Neural progenitor cell (in vitro differentiated cells): ENCODE results near the gene CXCL12. TPM values are rescaled to one million over a fixed set of nuclear protein-coding genes. Genes with fewer than 3 reads are reported as not detected.
A peak's percentile ranks its signal among the peaks of the same experiment; 100 is the strongest.

Experiments
- DNase-seq: peaks from one replicate; pipeline ENCODE4 v3.0.0-alpha.2; 2016; ENCODE audit warnings: low spot score
- H2AFZ ChIP-seq: fragments of 200-600 bp; sonication (generic); replicated peaks from 2 replicates; pipeline ENCODE4 v1.6.1; 2016; ENCODE audit warnings: antibody characterized with exemption
- H3F3A ChIP-seq: fragments of 200-600 bp; sonication (generic); 2 replicates; pipeline ENCODE4 v1.6.1; 2016; ENCODE audit warnings: antibody characterized with exemption, low read depth
- H3K27ac ChIP-seq: fragments of 200-600 bp; sonication (generic); 2 replicates; pipeline ENCODE4 v1.5.1; 2016; ENCODE audit warnings: mild to moderate bottlenecking
- H3K27me3 ChIP-seq: fragments of 200-600 bp; sonication (generic); 2 replicates; pipeline ENCODE4 v1.6.1; 2016; ENCODE audit warnings: mild to moderate bottlenecking, moderate library complexity
- H3K36me3 ChIP-seq: fragments of 200-600 bp; sonication (generic); 2 replicates; pipeline ENCODE4 v1.5.1; 2016
- H3K4me1 ChIP-seq: fragments of 200-600 bp; sonication (generic); 2 replicates; pipeline ENCODE4 v1.6.1; 2016; ENCODE audit warnings: mixed run types
- H3K4me2 ChIP-seq: fragments of 200-600 bp; sonication (generic); 2 replicates; pipeline ENCODE4 v1.6.1; 2016
- H3K4me3 ChIP-seq: fragments of 200-600 bp; sonication (generic); 2 replicates; pipeline ENCODE4 v1.5.1; 2016
- H3K79me2 ChIP-seq: fragments of 200-600 bp; sonication (generic); 2 replicates; pipeline ENCODE4 v1.6.1; 2016; ENCODE audit warnings: low read depth
- H3K9ac ChIP-seq: fragments of 200-600 bp; sonication (generic); 2 replicates; pipeline ENCODE4 v1.6.1; 2016
- H3K9me3 ChIP-seq: fragments of 200-600 bp; sonication (generic); 2 replicates; pipeline ENCODE4 v1.5.1; 2016; ENCODE audit warnings: low read depth
- H4K20me1 ChIP-seq: fragments of 200-600 bp; sonication (generic); 2 replicates; pipeline ENCODE4 v1.6.1; 2016; ENCODE audit warnings: low read depth
- H3K27ac Mint-ChIP-seq: 3 replicates; pipeline ENCODE4 v1.8.0; 2021; ENCODE audit warnings: mixed read lengths
- H3K27me3 Mint-ChIP-seq: 2 replicates; pipeline ENCODE4 v1.8.0; 2022; ENCODE audit warnings: low read depth, mild to moderate bottlenecking, inconsistent platforms, moderate library complexity, mixed read lengths; ENCODE audit not compliant: insufficient read depth
- H3K36me3 Mint-ChIP-seq: 3 replicates; pipeline ENCODE4 v1.8.0; 2021; ENCODE audit warnings: mixed read lengths
- H3K4me1 Mint-ChIP-seq: 3 replicates; pipeline ENCODE4 v1.8.0; 2021; ENCODE audit warnings: mixed read lengths
- H3K4me3 Mint-ChIP-seq: 3 replicates; pipeline ENCODE4 v1.8.0; 2021; ENCODE audit warnings: mild to moderate bottlenecking, moderate library complexity, mixed read lengths
- H3K9me3 Mint-ChIP-seq: 3 replicates; pipeline ENCODE4 v1.8.0; 2020; ENCODE audit warnings: mixed read lengths
- EZH2 ChIP-seq: fragments of 200-600 bp; sonication (generic); IDR thresholded peaks from 2 replicates; pipeline ENCODE4 v1.6.1; 2017; ENCODE audit warnings: antibody characterized with exemption, mild to moderate bottlenecking, moderate library complexity
- EZH2phosphoT487 ChIP-seq: fragments of 200-600 bp; sonication (generic); IDR thresholded peaks from 2 replicates; pipeline ENCODE4 v1.6.1; 2017; ENCODE audit warnings: antibody characterized with exemption
- total RNA-seq: library from RNA; depleted of rRNA; stranded (reverse); fragments of >200 nt; gene quantifications from 2 replicates; pipeline ENCODE4 v1.2.3, GENCODE V29; 2015; ENCODE audit warnings: low replicate concordance
- TF ChIP-seq, protein P1 (sequence below): fragments of 200-600 bp; sonication (generic); IDR thresholded peaks from 2 replicates; pipeline ENCODE4 v1.5.1; 2017; ENCODE audit warnings: antibody characterized with exemption, mild to moderate bottlenecking

Gene CXCL12
- total RNA-seq, 1 donor from 2014 or later, result 0.09 TPM

DNA sequence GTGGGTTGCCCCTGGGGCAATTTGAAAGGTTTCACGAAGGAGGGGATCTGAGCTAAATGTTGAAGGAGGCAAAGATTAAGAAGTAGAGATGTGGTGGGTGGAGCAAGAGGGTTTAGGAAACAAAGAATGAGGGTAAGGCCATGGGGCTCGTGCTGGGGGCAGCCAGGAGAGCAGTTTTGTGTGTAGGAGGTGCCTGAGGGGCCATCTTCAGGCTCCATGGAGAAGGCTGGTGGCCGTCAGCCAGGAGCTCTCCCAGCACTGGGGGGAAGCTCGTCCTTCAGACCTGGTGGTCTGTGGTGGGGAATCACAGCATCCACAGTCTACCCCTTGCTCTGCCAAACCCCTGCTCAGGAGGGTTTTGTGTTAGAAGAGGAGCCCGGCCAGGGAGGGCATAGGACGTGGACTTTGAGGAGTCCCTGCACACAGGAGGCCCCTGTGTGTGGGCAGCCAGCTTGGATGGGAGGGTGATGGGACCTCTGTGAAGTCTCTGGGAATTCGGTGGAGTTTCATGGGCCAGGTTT is 11.8 kb upstream of the CXCL12 start:
- no peak overlapping the region for H2AFZ ChIP-seq
- no peaks in the 10 kb centered on the region for H3K36me3 ChIP-seq
- peak overlapping the region; percentile 27 for H3K4me2 ChIP-seq
- DNase-seq, result no peak
- H3F3A ChIP-seq, result peaks cover 11% of the 10 kb centered on the region
- Mint-ChIP-seq H3K27me3 (peaks cover 10% of the 10 kb centered on the region), H3K4me3 (no peak overlapping the region), H3K27ac (no peak overlapping the region), H3K36me3 (no peaks in the 10 kb centered on the region), H3K9me3 (no peaks in the 10 kb centered on the region), H3K4me1 (peaks cover 35% of the 10 kb centered on the region)
- no peak overlapping the region for H3K9ac ChIP-seq
- H3K4me3 ChIP-seq, result no peak overlapping the region
- no peaks in the 10 kb centered on the region for H4K20me1 ChIP-seq
- H3K79me2 ChIP-seq, result no peaks in the 10 kb centered on the region
- H3K4me1 ChIP-seq, result peaks cover 29% of the 10 kb centered on the region
- TF ChIP-seq EZH2phosphoT487, result no peak
- no peak for TF ChIP-seq EZH2
- TF ChIP-seq, protein P1, sequence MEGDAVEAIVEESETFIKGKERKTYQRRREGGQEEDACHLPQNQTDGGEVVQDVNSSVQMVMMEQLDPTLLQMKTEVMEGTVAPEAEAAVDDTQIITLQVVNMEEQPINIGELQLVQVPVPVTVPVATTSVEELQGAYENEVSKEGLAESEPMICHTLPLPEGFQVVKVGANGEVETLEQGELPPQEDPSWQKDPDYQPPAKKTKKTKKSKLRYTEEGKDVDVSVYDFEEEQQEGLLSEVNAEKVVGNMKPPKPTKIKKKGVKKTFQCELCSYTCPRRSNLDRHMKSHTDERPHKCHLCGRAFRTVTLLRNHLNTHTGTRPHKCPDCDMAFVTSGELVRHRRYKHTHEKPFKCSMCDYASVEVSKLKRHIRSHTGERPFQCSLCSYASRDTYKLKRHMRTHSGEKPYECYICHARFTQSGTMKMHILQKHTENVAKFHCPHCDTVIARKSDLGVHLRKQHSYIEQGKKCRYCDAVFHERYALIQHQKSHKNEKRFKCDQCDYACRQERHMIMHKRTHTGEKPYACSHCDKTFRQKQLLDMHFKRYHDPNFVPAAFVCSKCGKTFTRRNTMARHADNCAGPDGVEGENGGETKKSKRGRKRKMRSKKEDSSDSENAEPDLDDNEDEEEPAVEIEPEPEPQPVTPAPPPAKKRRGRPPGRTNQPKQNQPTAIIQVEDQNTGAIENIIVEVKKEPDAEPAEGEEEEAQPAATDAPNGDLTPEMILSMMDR, result no peak
- no peak overlapping the region for H3K27ac ChIP-seq
- H3K9me3 ChIP-seq, result no peaks in the 10 kb centered on the region
- H3K27me3 ChIP-seq, result no peaks in the 10 kb centered on the region

- no peak overlapping the region for H3K27ac ChIP-seq
- Mint-ChIP-seq H3K4me1 (peaks cover 35% of the 10 kb centered on the region), H3K27me3 (peaks cover 10% of the 10 kb centered on the region), H3K9me3 (no peaks in the 10 kb centered on the region), H3K27ac (peak overlapping the region; percentile 78), H3K4me3 (no peak overlapping the region), H3K36me3 (no peaks in the 10 kb centered on the region)
- no peaks in the 10 kb centered on the region for H3K36me3 ChIP-seq
- no peaks in the 10 kb centered on the region for H4K20me1 ChIP-seq
- H3K27me3 ChIP-seq, result no peaks in the 10 kb centered on the region
- no peak overlapping the region for H3K9ac ChIP-seq
- H3K4me1 ChIP-seq, result peaks cover 26% of the 10 kb centered on the region
- no peak overlapping the region for H3K4me3 ChIP-seq
- H2AFZ ChIP-seq, result no peak overlapping the region
- no peaks in the 10 kb centered on the region for H3K79me2 ChIP-seq
- peak overlapping the region; percentile 27 for H3K4me2 ChIP-seq
- H3K9me3 ChIP-seq, result no peaks in the 10 kb centered on the region
- peaks cover 11% of the 10 kb centered on the region for H3F3A ChIP-seq
- TF ChIP-seq, protein P1, result no peak
- TF ChIP-seq EZH2, result no peak
- no peak for TF ChIP-seq EZH2phosphoT487
- DNase-seq, result no peak
These were observed 11.2 kb upstream of the CXCL12 start for GRCh38 chr10:44395902-44396670.

DNA sequence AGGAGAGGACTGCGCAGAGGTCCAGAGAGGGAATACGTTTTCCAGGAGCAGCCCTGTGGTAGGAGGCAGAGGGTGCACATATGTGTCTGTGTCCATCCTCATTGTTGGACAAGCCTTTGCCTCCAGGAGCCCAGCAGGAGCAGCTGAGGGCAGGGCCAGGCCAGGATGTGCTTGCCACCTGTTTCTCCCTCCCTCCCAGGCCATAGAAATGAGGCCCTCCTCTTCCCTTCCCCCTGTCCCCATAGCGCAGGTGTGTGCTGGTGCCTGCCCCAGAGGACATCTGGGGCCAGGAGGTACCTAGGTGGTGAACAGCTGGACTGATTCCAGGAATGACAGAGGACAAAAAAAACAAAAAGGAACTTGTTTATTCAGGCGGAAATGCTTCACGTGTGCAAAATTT is 10.5 kb upstream of the CXCL12 start:
- no peak overlapping the region for H2AFZ ChIP-seq
- Mint-ChIP-seq H3K4me3 (no peak overlapping the region), H3K36me3 (no peaks in the 10 kb centered on the region), H3K4me1 (peaks cover 30% of the 10 kb centered on the region), H3K9me3 (no peaks in the 10 kb centered on the region), H3K27me3 (peaks cover 10% of the 10 kb centered on the region), H3K27ac (peak overlapping the region; percentile 78)
- peaks cover 21% of the 10 kb centered on the region for H3K4me1 ChIP-seq
- DNase-seq, result no peak
- H3K4me2 ChIP-seq, result no peak overlapping the region
- H3K9me3 ChIP-seq, result no peaks in the 10 kb centered on the region
- no peak overlapping the region for H3K9ac ChIP-seq
- peaks cover 11% of the 10 kb centered on the region for H3F3A ChIP-seq
- no peak overlapping the region for H3K27ac ChIP-seq
- H3K27me3 ChIP-seq, result no peaks in the 10 kb centered on the region
- TF ChIP-seq EZH2 (no peak), EZH2phosphoT487 (no peak)
- TF ChIP-seq, protein P1, result no peak
- H3K4me3 ChIP-seq, result no peak overlapping the region
- H4K20me1 ChIP-seq, result no peaks in the 10 kb centered on the region
- no peaks in the 10 kb centered on the region for H3K36me3 ChIP-seq
- no peaks in the 10 kb centered on the region for H3K79me2 ChIP-seq
